H1 (cell line): ENCODE results near the gene CAMKK1. TPM values are rescaled to one million over a fixed set of nuclear protein-coding genes. Genes with fewer than 3 reads are reported as not detected.

Experiments
- CTCF ChIA-PET: fragments of 300-600 bp; sonication (Branson Sonifier 250); formaldehyde crosslinking; loops from one replicate; lab custom pipeline; 2021; ENCODE audit not compliant: partially characterized antibody; lab: Charles Lee
- POLR2A ChIA-PET: fragments of 300-600 bp; sonication (Branson Sonifier 250); formaldehyde crosslinking; loops from one replicate; lab custom pipeline; 2021; ENCODE audit warnings: inconsistent platforms; ENCODE audit not compliant: partially characterized antibody; lab: Charles Lee
- DNase-seq, 2 experiments: peaks; one replicate each; pipeline versions ENCODE4 v3.0.0 to v3.0.0-alpha.2; 2010 to 2022; ENCODE audit warnings: low spot score in 2 of 2, low read depth in 1 of 2, mixed read lengths in 1 of 2
- FAIRE-seq: peaks from 2 replicates; lab custom pipeline; 2011; peaks lifted over from hg19 to GRCh38; lab: Jason Lieb, UNC
- H2AFZ ChIP-seq: 2 replicates; pipeline ENCODE4 v1.8.1; 2012; ENCODE audit warnings: low read length, inconsistent platforms
- H2AK5ac ChIP-seq: 2 replicates; pipeline ENCODE4 v1.6.1; 2013; ENCODE audit warnings: low read depth, low read length
- H2BK120ac ChIP-seq: replicated peaks from 2 replicates; pipeline ENCODE3; 2013; ENCODE audit warnings: low read depth, low read length, inconsistent platforms
- H2BK12ac ChIP-seq: 2 replicates; pipeline ENCODE4 v1.6.1; 2013; ENCODE audit warnings: low read depth, low read length
- H2BK15ac ChIP-seq: 2 replicates; pipeline ENCODE4 v1.6.1; 2013; ENCODE audit warnings: low read length
- H2BK20ac ChIP-seq: 2 replicates; pipeline ENCODE4 v1.6.1; 2013; ENCODE audit warnings: low read length
- H2BK5ac ChIP-seq: 2 replicates; pipeline ENCODE4 v1.6.1; 2013; ENCODE audit warnings: low read depth, low read length
- H3K14ac ChIP-seq: 2 replicates; pipeline ENCODE4 v1.6.1; 2013; ENCODE audit warnings: inconsistent platforms; ENCODE audit not compliant: insufficient read length
- H3K18ac ChIP-seq: 2 replicates; pipeline ENCODE4 v1.6.1; 2013; ENCODE audit warnings: low read length; ENCODE audit errors: extremely low read depth
- H3K23ac ChIP-seq: 2 replicates; pipeline ENCODE4 v1.6.1; 2013; ENCODE audit warnings: inconsistent platforms; ENCODE audit not compliant: insufficient read length
- H3K23me2 ChIP-seq: 2 replicates; pipeline ENCODE4 v1.6.1; 2013; ENCODE audit warnings: low read depth, low read length
- H3K27ac ChIP-seq: 2 replicates; pipeline ENCODE4 v1.6.1; 2011; ENCODE audit warnings: low read depth, low read length, inconsistent platforms
- H3K27me3 ChIP-seq, 4 experiments: replicated peaks in 1 of 4; 1 replicate in 1 of 4; 2 replicates in 3 of 4; pipeline versions ENCODE4 v1.6.1 to v1.8.1; 2011 to 2013; ENCODE audit warnings: low read length in 3 of 4, mild to moderate bottlenecking in 3 of 4, inconsistent platforms in 2 of 4, mixed read lengths in 2 of 4, moderate library complexity in 1 of 4; ENCODE audit not compliant: control insufficient read depth in 3 of 4, insufficient read depth in 3 of 4; ENCODE audit errors: extremely low read depth in 1 of 4
- H3K36me3 ChIP-seq, 4 experiments: 2 replicates each; pipeline versions ENCODE4 v1.6.1 to v1.8.1; 2011 to 2013; ENCODE audit warnings: mild to moderate bottlenecking in 4 of 4, low read length in 3 of 4, moderate library complexity in 2 of 4, control low read depth in 1 of 4, inconsistent platforms in 1 of 4; ENCODE audit not compliant: insufficient read depth in 4 of 4, control insufficient read depth in 2 of 4
- H3K4ac ChIP-seq: replicated peaks from 2 replicates; pipeline ENCODE3; 2013; ENCODE audit warnings: low read length, low read depth, mixed read lengths, inconsistent platforms; ENCODE audit not compliant: insufficient read length
- H3K4me1 ChIP-seq, 4 experiments: replicated peaks in 1 of 4; 1 replicate in 1 of 4; 2 replicates in 3 of 4; pipeline versions ENCODE4 v1.6.1 to v1.8.1; 2011 to 2013; ENCODE audit warnings: low read length in 3 of 4, inconsistent platforms in 2 of 4, mixed read lengths in 1 of 4; ENCODE audit not compliant: insufficient read depth in 4 of 4, control insufficient read depth in 3 of 4
- H3K4me2 ChIP-seq, 2 experiments: 2 replicates each; pipeline versions ENCODE4 v1.6.1 to v1.8.1; 2011 to 2013; ENCODE audit warnings: low read depth in 2 of 2, low read length in 2 of 2, control low read depth in 1 of 2, inconsistent platforms in 1 of 2, mild to moderate bottlenecking in 1 of 2; ENCODE audit not compliant: insufficient read depth in 1 of 2
- H3K4me3 ChIP-seq, 4 experiments: fragments of 200-600, 300-600 bp in 1 of 4; sonication (generic), shearing (Covaris generic), sonication (Bioruptor Twin) in 1 of 4; 2 replicates each; pipeline versions ENCODE4 v1.5.1 to v1.8.1; 2011 to 2016; ENCODE audit warnings: low read length in 4 of 4, low read depth in 3 of 4, control low read depth in 2 of 4, inconsistent platforms in 2 of 4, mild to moderate bottlenecking in 2 of 4, mixed read lengths in 1 of 4, moderate library complexity in 1 of 4; ENCODE audit not compliant: insufficient read depth in 2 of 4; ENCODE audit errors: extremely low read depth in 1 of 4
- H3K56ac ChIP-seq: replicated peaks from 2 replicates; pipeline ENCODE3; 2013; ENCODE audit warnings: low read depth, mild to moderate bottlenecking, mixed read lengths, low read length, inconsistent platforms; ENCODE audit not compliant: insufficient read length
- H3K79me1 ChIP-seq: 2 replicates; pipeline ENCODE4 v1.6.1; 2013; ENCODE audit warnings: low read depth, low read length, control low read depth
- H3K79me2 ChIP-seq, 2 experiments: 2 replicates each; pipeline versions ENCODE4 v1.6.1 to v1.8.1; 2012 to 2013; ENCODE audit warnings: low read length in 2 of 2, mild to moderate bottlenecking in 2 of 2, inconsistent platforms in 1 of 2; ENCODE audit not compliant: insufficient read depth in 2 of 2, control insufficient read depth in 1 of 2
- H3K9ac ChIP-seq, 4 experiments: replicated peaks in 1 of 4; 1 replicate in 1 of 4; 2 replicates in 3 of 4; pipeline versions ENCODE4 v1.6.1 to v1.8.1; 2011 to 2013; ENCODE audit warnings: low read depth in 3 of 4, low read length in 3 of 4, control low read depth in 2 of 4, mild to moderate bottlenecking in 2 of 4, moderate library complexity in 2 of 4, inconsistent platforms in 1 of 4; ENCODE audit errors: extremely low read depth in 1 of 4
- H3K9me3 ChIP-seq, 2 experiments: 2 replicates each; pipeline versions ENCODE4 v1.6.1 to v1.8.1; 2012 to 2013; ENCODE audit warnings: mild to moderate bottlenecking in 2 of 2, moderate library complexity in 2 of 2, control low read depth in 1 of 2, inconsistent platforms in 1 of 2, low read depth in 1 of 2, low read length in 1 of 2, mixed read lengths in 1 of 2; ENCODE audit not compliant: insufficient read depth in 2 of 2
- H4K20me1 ChIP-seq, 2 experiments: replicated peaks in 1 of 2; 2 replicates each; pipeline versions ENCODE3 to v1.8.1; 2011 to 2013; ENCODE audit warnings: inconsistent platforms in 2 of 2, low read length in 2 of 2, mild to moderate bottlenecking in 1 of 2; ENCODE audit not compliant: insufficient read depth in 2 of 2, control insufficient read depth in 1 of 2
- H4K5ac ChIP-seq: 2 replicates; pipeline ENCODE4 v1.6.1; 2013; ENCODE audit warnings: low read length, low read depth, mixed read lengths, inconsistent platforms; ENCODE audit not compliant: insufficient read length
- H4K8ac ChIP-seq: 2 replicates; pipeline ENCODE4 v1.8.0; 2013; ENCODE audit warnings: mild to moderate bottlenecking, moderate library complexity, low read length, inconsistent platforms; ENCODE audit not compliant: insufficient read depth; ENCODE audit errors: extremely low read depth
- H4K91ac ChIP-seq: replicated peaks from 2 replicates; pipeline ENCODE3; 2013; ENCODE audit warnings: low read length, mixed read lengths, inconsistent platforms; ENCODE audit not compliant: insufficient read length
- FOSL1 ChIP-seq: IDR thresholded peaks from 2 replicates; pipeline ENCODE4 v1.6.1; 2011; ENCODE audit warnings: mild to moderate bottlenecking, low read depth, low read length, moderate library complexity; ENCODE audit not compliant: insufficient read depth
- GABPA ChIP-seq: IDR thresholded peaks from 2 replicates; pipeline ENCODE4 v1.6.1; 2011; ENCODE audit warnings: mild to moderate bottlenecking, low read length, moderate library complexity, borderline replicate concordance; ENCODE audit not compliant: insufficient read depth
- HDAC2 ChIP-seq, 2 experiments: fragments of 300-600 bp in 1 of 2; sonication (generic) in 1 of 2; IDR thresholded peaks; 2 replicates each; pipeline ENCODE4 v1.6.1; 2011 to 2012; ENCODE audit warnings: low read depth in 2 of 2, low read length in 2 of 2, mild to moderate bottlenecking in 2 of 2, moderate library complexity in 2 of 2, borderline replicate concordance in 1 of 2, inconsistent platforms in 1 of 2
- MAFK ChIP-seq: IDR thresholded peaks from 2 replicates; pipeline ENCODE4 v1.6.1; 2012; ENCODE audit warnings: low read depth, mild to moderate bottlenecking, improper control_type of control experiment, low read length
- PHF8 ChIP-seq: fragments of 200-600 bp; sonication (generic); conservative IDR thresholded peaks from 2 replicates; pipeline ENCODE4 v1.7.1; 2012; ENCODE audit warnings: low read depth, mild to moderate bottlenecking, inconsistent platforms, low read length, moderate library complexity
- SIN3A ChIP-seq, 2 experiments: IDR thresholded peaks in 1 of 2; conservative IDR thresholded peaks in 1 of 2; 2 replicates each; pipeline ENCODE4 v1.6.1; 2011 to 2012; ENCODE audit warnings: low read length in 2 of 2, improper control_type of control experiment in 1 of 2, low read depth in 1 of 2, mild to moderate bottlenecking in 1 of 2
- SIRT6 ChIP-seq: IDR thresholded peaks from one replicate; pipeline ENCODE4 v1.7.1; 2012; ENCODE audit warnings: low read length, inconsistent platforms
- SP2 ChIP-seq: IDR thresholded peaks from 2 replicates; pipeline ENCODE4 v1.6.1; 2012; ENCODE audit warnings: mild to moderate bottlenecking, low read length, inconsistent platforms
- WGBS, 2 experiments: shearing (Covaris generic) in 1 of 2; methylation state at CpG; one replicate each; pipeline versions ENCODE4 v1.1.6 to v1.1.7; 2013 to 2015; ENCODE audit warnings: low lambda C conversion rate in 2 of 2, mixed read lengths in 2 of 2, inconsistent platforms in 1 of 2, low coverage in 1 of 2, missing lambda C conversion rate in 1 of 2; ENCODE audit not compliant: insufficient replicate concordance in 2 of 2, insufficient coverage in 1 of 2, insufficient read length in 1 of 2; ENCODE audit errors: extremely low coverage in 1 of 2, missing lambda C conversion rate in 1 of 2; 5-methylcytosine and 5-hydroxymethylcytosine counted together
- polyA plus RNA-seq, 7 experiments: library from polyadenylated mRNA; depleted of rRNA in 3 of 7; stranded (reverse) in 5 of 7; unstranded in 2 of 7; fragments of >200 nt in 5 of 7; fragments of 200-250 nt in 2 of 7; gene quantifications; 1 replicate in 5 of 7; 2 replicates in 1 of 7; 4 replicates in 1 of 7; pipeline versions ENCODE4 v1.2.1 to v1.2.3, GENCODE V29; 2011 to 2013; ENCODE audit warnings: missing spikeins in 2 of 7, mixed read lengths in 2 of 7
- total RNA-seq: library from RNA; stranded (reverse); fragmentation: NEBNext Ultra II Directional; extraction: Animal tissue kit (Norgen Biotek cat#: 25700); gene quantifications from 2 replicates; pipeline ENCODE4 v1.2.1, GENCODE V29; 2021
- TF ChIP-seq, protein P1 (sequence below), 3 experiments: IDR thresholded peaks; 1 replicate in 2 of 3; 2 replicates in 1 of 3; pipeline versions ENCODE4 v1.5.1 to v1.6.1; 2011; ENCODE audit warnings: low read length in 3 of 3, mild to moderate bottlenecking in 3 of 3, inconsistent platforms in 2 of 3, low read depth in 1 of 3, moderate library complexity in 1 of 3; ENCODE audit not compliant: insufficient read depth in 1 of 3; ENCODE audit errors: control extremely low read depth in 1 of 3
- TF ChIP-seq, protein P2 (sequence below): IDR thresholded peaks from 2 replicates; pipeline ENCODE4 v1.6.1; 2011; ENCODE audit warnings: low read depth, mild to moderate bottlenecking, low read length; ENCODE audit not compliant: insufficient read depth

The CAMKK1 gene
- total and polyA plus RNA-seq, 2 of the 8 experiments (the other 6 are each of a cell fraction or from before 2014, with no cell fraction given) = 7.1 to 7.6 TPM

DNA sequence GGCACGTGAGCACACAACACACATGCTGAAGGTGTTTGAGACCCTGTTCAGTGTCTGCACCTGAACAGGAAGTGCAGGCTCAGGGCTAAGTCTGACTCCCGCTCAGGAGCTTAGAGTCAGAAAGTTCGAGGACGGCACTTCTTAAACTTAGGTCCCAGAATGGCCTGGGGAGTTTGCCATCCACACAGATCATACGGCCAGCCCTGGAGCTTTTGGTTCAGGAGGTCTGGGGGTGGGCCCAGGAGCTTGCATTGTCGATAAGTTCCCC lies 4.0 kb upstream of the CAMKK1 start:
- H3K4me3 ChIP-seq = no peak overlapping the region
- no peak overlapping the region for H4K8ac ChIP-seq
- no peak overlapping the region for H3K4me2 ChIP-seq
- peaks cover 0 to 2% of the 10 kb centered on the region in 2 experiments for H4K20me1 ChIP-seq
- H3K79me1 ChIP-seq = no peaks in the 10 kb centered on the region
- no peak overlapping the region for H3K23ac ChIP-seq
- peaks cover 0 to 6% (median 1%) of the 10 kb centered on the region in 4 experiments; a peak in 3 of 7 replicates for H3K27me3 ChIP-seq
- peak overlapping the region; percentile 21; the same call in 1 of the 2 replicates for H2BK15ac ChIP-seq
- DNase-seq = no peak
- H4K5ac ChIP-seq = no peak overlapping the region
- 0 out of 2 replicates have a peak overlapping the region, but pooled peaks have one; percentile 82 for H2AK5ac ChIP-seq
- H3K4me1 ChIP-seq = peaks cover 2 to 11% (median 9%) of the 10 kb centered on the region in 4 experiments
- no peaks in the 10 kb centered on the region for H3K79me2 ChIP-seq
- CTCF ChIA-PET = interaction anchor here (0.5 to 13.2 kb wide), 7 partner anchors 9 to 113 kb away, joined by 3 to 131 read pairs (median 3); no protein-coding TSS in a partner anchor
- no peak overlapping the region for H4K91ac ChIP-seq
- H3K9ac ChIP-seq = no peak overlapping the region
- no peaks in the 10 kb centered on the region for H3K36me3 ChIP-seq
- FAIRE-seq = no peak
- no peak overlapping the region for H3K18ac ChIP-seq
- 0 out of 2 replicates have a peak overlapping the region, but pooled peaks have one; percentile 18 for H2BK5ac ChIP-seq
- no peaks in the 10 kb centered on the region for H3K9me3 ChIP-seq
- peak overlapping the region; percentile 70 for H2BK12ac ChIP-seq
- no peak overlapping the region for H3K4ac ChIP-seq
- no peak overlapping the region for H3K27ac ChIP-seq
- no peak overlapping the region for H3K56ac ChIP-seq
- H3K23me2 ChIP-seq = peaks cover 13% of the 10 kb centered on the region; the same call in 1 of the 2 replicates
- no peak overlapping the region for H2BK120ac ChIP-seq
- no peak overlapping the region for H2AFZ ChIP-seq
- H2BK20ac ChIP-seq = no peak overlapping the region
- POLR2A ChIA-PET = interaction anchor here (1.2 kb wide), 1 partner anchor 247 kb away, joined by 3 read pairs; no protein-coding TSS in a partner anchor
- WGBS, 2 experiments = 88% methylated on average over 6 of the region's 6 CpGs; no CpG with 5 or more reads in 1 of the 2 experiments
- H3K14ac ChIP-seq = no peak overlapping the region
- TF ChIP-seq FOSL1 = no peak
- TF ChIP-seq, protein P1, sequence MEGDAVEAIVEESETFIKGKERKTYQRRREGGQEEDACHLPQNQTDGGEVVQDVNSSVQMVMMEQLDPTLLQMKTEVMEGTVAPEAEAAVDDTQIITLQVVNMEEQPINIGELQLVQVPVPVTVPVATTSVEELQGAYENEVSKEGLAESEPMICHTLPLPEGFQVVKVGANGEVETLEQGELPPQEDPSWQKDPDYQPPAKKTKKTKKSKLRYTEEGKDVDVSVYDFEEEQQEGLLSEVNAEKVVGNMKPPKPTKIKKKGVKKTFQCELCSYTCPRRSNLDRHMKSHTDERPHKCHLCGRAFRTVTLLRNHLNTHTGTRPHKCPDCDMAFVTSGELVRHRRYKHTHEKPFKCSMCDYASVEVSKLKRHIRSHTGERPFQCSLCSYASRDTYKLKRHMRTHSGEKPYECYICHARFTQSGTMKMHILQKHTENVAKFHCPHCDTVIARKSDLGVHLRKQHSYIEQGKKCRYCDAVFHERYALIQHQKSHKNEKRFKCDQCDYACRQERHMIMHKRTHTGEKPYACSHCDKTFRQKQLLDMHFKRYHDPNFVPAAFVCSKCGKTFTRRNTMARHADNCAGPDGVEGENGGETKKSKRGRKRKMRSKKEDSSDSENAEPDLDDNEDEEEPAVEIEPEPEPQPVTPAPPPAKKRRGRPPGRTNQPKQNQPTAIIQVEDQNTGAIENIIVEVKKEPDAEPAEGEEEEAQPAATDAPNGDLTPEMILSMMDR (IDR thresholded peaks at IDR 0.05; ENCODE audit: control extremely low read depth in 1 of 3, insufficient read depth in 1 of 3, low read depth in 1 of 3, low read length in 3 of 3) = no peak
- no peak for TF ChIP-seq HDAC2 (IDR thresholded peaks at IDR 0.05; ENCODE audit: borderline replicate concordance in 1 of 2, low read depth in 2 of 2, low read length in 2 of 2)
- no peak for TF ChIP-seq GABPA
- TF ChIP-seq MAFK = no peak
- TF ChIP-seq, protein P2, sequence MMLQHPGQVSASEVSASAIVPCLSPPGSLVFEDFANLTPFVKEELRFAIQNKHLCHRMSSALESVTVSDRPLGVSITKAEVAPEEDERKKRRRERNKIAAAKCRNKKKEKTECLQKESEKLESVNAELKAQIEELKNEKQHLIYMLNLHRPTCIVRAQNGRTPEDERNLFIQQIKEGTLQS = no peak
- no peak for TF ChIP-seq PHF8
- TF ChIP-seq SP2 = no peak
- no peak for TF ChIP-seq SIRT6
- no peak for TF ChIP-seq SIN3A (conservative IDR thresholded peaks at IDR 0.05 in 1 of 2, IDR thresholded peaks at IDR 0.05 in 1 of 2; ENCODE audit: low read depth in 1 of 2, low read length in 2 of 2)
